Measurements from ENCODE around the gene MAST4.
"Not testable (repeated sequence)": the region's sequence is repeated elsewhere in the genome, so short reads cannot be mapped to it uniquely, and the experiment has no call there.

The MAST4 gene

GRCh38 chr5:66821688-66822429 lies 225.7 kb downstream of the MAST4 start:
- Histone ChIP-seq H3K27ac (ENCODE audit: low read length) (no peak overlapping the region), H3K9me3 (ENCODE audit: control insufficient read depth in 2 of 2, low read length in 2 of 2) (no peaks in the 10 kb centered on the region), H3K4me1 (ENCODE audit: control insufficient read depth, insufficient read depth, low read length) (no peaks in the 10 kb centered on the region)

GRCh38 chr5:66822906-66823305 lies 226.7 kb downstream of the MAST4 start:
- H3K4me3 ChIP-seq (ENCODE audit: low read length in 2 of 2); H3K4me1 ChIP-seq (ENCODE audit: control insufficient read depth, insufficient read depth, low read length); H3K27me3 ChIP-seq (ENCODE audit: control insufficient read depth in 1 of 2, insufficient read depth in 2 of 2, low read length in 2 of 2); H3K27ac ChIP-seq (ENCODE audit: low read length); H3K36me3 ChIP-seq (ENCODE audit: control insufficient read depth in 2 of 2, insufficient read depth in 2 of 2, low read length in 2 of 2); H3K9me3 ChIP-seq (ENCODE audit: control insufficient read depth in 2 of 2, low read length in 2 of 2); H3K9ac ChIP-seq (ENCODE audit: low read length in 2 of 2): not testable (repeated sequence)

More at GRCh38 chr5:66821688-66822429, 225.7 kb downstream of the MAST4 start:
- no peak overlapping the region for H3K4me3 ChIP-seq (ENCODE audit: low read length in 2 of 2)
- H3K27me3 ChIP-seq (ENCODE audit: control insufficient read depth in 1 of 2, insufficient read depth in 2 of 2, low read length in 2 of 2): no peaks in the 10 kb centered on the region
- H3K9ac ChIP-seq (ENCODE audit: low read length in 2 of 2): no peak overlapping the region
- no peaks in the 10 kb centered on the region for H3K36me3 ChIP-seq (ENCODE audit: control insufficient read depth in 2 of 2, insufficient read depth in 2 of 2, low read length in 2 of 2)

- no peak overlapping the region for H3K4me3 ChIP-seq (ENCODE audit: low read length in 2 of 2)
- no peak overlapping the region for H3K9ac ChIP-seq (ENCODE audit: low read length in 2 of 2)
- no peaks in the 10 kb centered on the region for H3K9me3 ChIP-seq (ENCODE audit: control insufficient read depth in 2 of 2, low read length in 2 of 2)
- H3K27ac ChIP-seq (ENCODE audit: low read length): no peak overlapping the region
- no peaks in the 10 kb centered on the region for H3K36me3 ChIP-seq (ENCODE audit: control insufficient read depth in 2 of 2, insufficient read depth in 2 of 2, low read length in 2 of 2)
- peaks cover 5 to 8% of the 10 kb centered on the region in 2 donors for H3K27me3 ChIP-seq (ENCODE audit: control insufficient read depth in 1 of 2, insufficient read depth in 2 of 2, low read length in 2 of 2)
- H3K4me1 ChIP-seq (ENCODE audit: control insufficient read depth, insufficient read depth, low read length): peaks cover 4% of the 10 kb centered on the region
These were observed 228.3 kb downstream of the MAST4 start for GRCh38 chr5:66824476-66824875.

- Histone ChIP-seq H3K4me3 (ENCODE audit: low read length in 2 of 2) (no peak overlapping the region), H3K27me3 (ENCODE audit: control insufficient read depth in 1 of 2, insufficient read depth in 2 of 2, low read length in 2 of 2) (peaks cover 5 to 8% of the 10 kb centered on the region in 2 donors), H3K9ac (ENCODE audit: low read length in 2 of 2) (no peak overlapping the region), H3K9me3 (ENCODE audit: control insufficient read depth in 2 of 2, low read length in 2 of 2) (no peaks in the 10 kb centered on the region), H3K36me3 (ENCODE audit: control insufficient read depth in 2 of 2, insufficient read depth in 2 of 2, low read length in 2 of 2) (no peaks in the 10 kb centered on the region), H3K27ac (ENCODE audit: low read length) (no peak overlapping the region), H3K4me1 (ENCODE audit: control insufficient read depth, insufficient read depth, low read length) (peaks cover 4% of the 10 kb centered on the region)
These were observed 230.1 kb downstream of the MAST4 start for GRCh38 chr5:66826263-66826662.

- Histone ChIP-seq H3K9ac (ENCODE audit: low read length in 2 of 2) (no peak overlapping the region), H3K9me3 (ENCODE audit: control insufficient read depth in 2 of 2, low read length in 2 of 2) (no peaks in the 10 kb centered on the region), H3K4me3 (ENCODE audit: low read length in 2 of 2) (no peak overlapping the region), H3K36me3 (ENCODE audit: control insufficient read depth in 2 of 2, insufficient read depth in 2 of 2, low read length in 2 of 2) (no peaks in the 10 kb centered on the region), H3K4me1 (ENCODE audit: control insufficient read depth, insufficient read depth, low read length) (peaks cover 4% of the 10 kb centered on the region), H3K27me3 (ENCODE audit: control insufficient read depth in 1 of 2, insufficient read depth in 2 of 2, low read length in 2 of 2) (peaks cover 5 to 8% of the 10 kb centered on the region in 2 donors), H3K27ac (ENCODE audit: low read length) (no peak overlapping the region)
These were observed 230.5 kb downstream of the MAST4 start for GRCh38 chr5:66826696-66827095.

- H3K27ac ChIP-seq (ENCODE audit: low read length): no peak overlapping the region
These were observed 231.9 kb downstream of the MAST4 start for GRCh38 chr5:66828046-66828547.

GRCh38 chr5:66828548-66829357 lies 232.6 kb downstream of the MAST4 start:
- Histone ChIP-seq H3K9me3 (ENCODE audit: control insufficient read depth in 2 of 2, low read length in 2 of 2) (no peaks in the 10 kb centered on the region), H3K36me3 (ENCODE audit: control insufficient read depth in 2 of 2, insufficient read depth in 2 of 2, low read length in 2 of 2) (no peaks in the 10 kb centered on the region), H3K9ac (ENCODE audit: low read length in 2 of 2) (peak overlapping the region; percentile 43 to 54), H3K27ac (ENCODE audit: low read length) (no peak overlapping the region), H3K4me1 (ENCODE audit: control insufficient read depth, insufficient read depth, low read length) (peaks cover 4% of the 10 kb centered on the region), H3K27me3 (ENCODE audit: control insufficient read depth in 1 of 2, insufficient read depth in 2 of 2, low read length in 2 of 2) (peaks cover 5 to 8% of the 10 kb centered on the region in 2 donors), H3K4me3 (ENCODE audit: low read length in 2 of 2) (peak overlapping the region; percentile 72 to 89)

More at GRCh38 chr5:66828046-66828547, 231.9 kb downstream of the MAST4 start:
- no peak overlapping the region for H3K9ac ChIP-seq (ENCODE audit: low read length in 2 of 2)
- peaks cover 5 to 8% of the 10 kb centered on the region in 2 donors for H3K27me3 ChIP-seq (ENCODE audit: control insufficient read depth in 1 of 2, insufficient read depth in 2 of 2, low read length in 2 of 2)
- H3K36me3 ChIP-seq (ENCODE audit: control insufficient read depth in 2 of 2, insufficient read depth in 2 of 2, low read length in 2 of 2): no peaks in the 10 kb centered on the region
- peaks cover 4% of the 10 kb centered on the region for H3K4me1 ChIP-seq (ENCODE audit: control insufficient read depth, insufficient read depth, low read length)
- no peaks in the 10 kb centered on the region for H3K9me3 ChIP-seq (ENCODE audit: control insufficient read depth in 2 of 2, low read length in 2 of 2)
- peak overlapping the region; percentile 72 to 89 for H3K4me3 ChIP-seq (ENCODE audit: low read length in 2 of 2)

GRCh38 chr5:66829358-66829674 lies 233.1 kb downstream of the MAST4 start:
- H3K4me1 ChIP-seq (ENCODE audit: control insufficient read depth, insufficient read depth, low read length): peaks cover 4% of the 10 kb centered on the region
- no peaks in the 10 kb centered on the region for H3K9me3 ChIP-seq (ENCODE audit: control insufficient read depth in 2 of 2, low read length in 2 of 2)
- H3K4me3 ChIP-seq (ENCODE audit: low read length in 2 of 2): peak overlapping the region; percentile 72 to 89
- H3K9ac ChIP-seq (ENCODE audit: low read length in 2 of 2): peak overlapping the region in 1 of 2 donors; percentile 54
- peaks cover 8% of the 10 kb centered on the region in 2 donors for H3K27me3 ChIP-seq (ENCODE audit: control insufficient read depth in 1 of 2, insufficient read depth in 2 of 2, low read length in 2 of 2)
- H3K27ac ChIP-seq (ENCODE audit: low read length): no peak overlapping the region
- no peaks in the 10 kb centered on the region for H3K36me3 ChIP-seq (ENCODE audit: control insufficient read depth in 2 of 2, insufficient read depth in 2 of 2, low read length in 2 of 2)

GRCh38 chr5:66829826-66830225 lies 233.6 kb downstream of the MAST4 start:
- Histone ChIP-seq H3K27ac (ENCODE audit: low read length) (no peak overlapping the region), H3K4me1 (ENCODE audit: control insufficient read depth, insufficient read depth, low read length) (peaks cover 4% of the 10 kb centered on the region), H3K36me3 (ENCODE audit: control insufficient read depth in 2 of 2, insufficient read depth in 2 of 2, low read length in 2 of 2) (no peaks in the 10 kb centered on the region), H3K9me3 (ENCODE audit: control insufficient read depth in 2 of 2, low read length in 2 of 2) (no peaks in the 10 kb centered on the region), H3K4me3 (ENCODE audit: low read length in 2 of 2) (no peak overlapping the region), H3K9ac (ENCODE audit: low read length in 2 of 2) (no peak overlapping the region), H3K27me3 (ENCODE audit: control insufficient read depth in 1 of 2, insufficient read depth in 2 of 2, low read length in 2 of 2) (peaks cover 8 to 10% of the 10 kb centered on the region in 2 donors)

GRCh38 chr5:66830636-66831035 lies 234.4 kb downstream of the MAST4 start:
- Histone ChIP-seq H3K4me1 (ENCODE audit: control insufficient read depth, insufficient read depth, low read length) (peaks cover 4% of the 10 kb centered on the region), H3K36me3 (ENCODE audit: control insufficient read depth in 2 of 2, insufficient read depth in 2 of 2, low read length in 2 of 2) (no peaks in the 10 kb centered on the region), H3K27ac (ENCODE audit: low read length) (no peak overlapping the region), H3K4me3 (ENCODE audit: low read length in 2 of 2) (no peak overlapping the region), H3K9me3 (ENCODE audit: control insufficient read depth in 2 of 2, low read length in 2 of 2) (no peaks in the 10 kb centered on the region), H3K27me3 (ENCODE audit: control insufficient read depth in 1 of 2, insufficient read depth in 2 of 2, low read length in 2 of 2) (peaks cover 8 to 10% of the 10 kb centered on the region in 2 donors), H3K9ac (ENCODE audit: low read length in 2 of 2) (no peak overlapping the region)

All from stomach smooth muscle (tissue), 2 donors.